Cortex of kidney (tissue), 1 donor: Measurements from ENCODE around the gene BCAS3.
"Not testable (repeated sequence)": the region's sequence is repeated elsewhere in the genome, so short reads cannot be mapped to it uniquely, and the experiment has no call there.

Experiments
- DNase-seq: peaks from one replicate; lab custom pipeline; 2025; lab: John Stamatoyannopoulos, UW

Gene BCAS3

DNA sequence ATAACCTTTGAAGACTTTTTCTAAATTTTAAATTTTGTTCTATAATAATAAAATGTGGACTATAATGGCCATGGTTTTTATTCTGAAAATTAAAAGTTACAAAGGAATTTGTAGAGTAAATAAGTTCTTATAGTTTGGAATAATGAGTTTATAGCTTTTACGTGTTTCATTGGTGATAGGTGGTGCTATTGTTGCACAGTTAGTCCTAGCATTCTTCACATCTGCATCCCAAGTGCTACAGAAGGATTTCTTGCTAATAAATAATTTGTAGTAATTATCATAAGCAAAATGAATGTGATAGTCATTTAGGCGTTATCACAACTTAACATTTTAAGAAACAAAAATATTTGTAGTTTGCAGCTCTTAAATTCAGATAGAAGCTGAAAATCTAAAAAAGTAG lies 67.9 kb downstream of the BCAS3 start:
- DNase-seq, result no peak

DNA sequence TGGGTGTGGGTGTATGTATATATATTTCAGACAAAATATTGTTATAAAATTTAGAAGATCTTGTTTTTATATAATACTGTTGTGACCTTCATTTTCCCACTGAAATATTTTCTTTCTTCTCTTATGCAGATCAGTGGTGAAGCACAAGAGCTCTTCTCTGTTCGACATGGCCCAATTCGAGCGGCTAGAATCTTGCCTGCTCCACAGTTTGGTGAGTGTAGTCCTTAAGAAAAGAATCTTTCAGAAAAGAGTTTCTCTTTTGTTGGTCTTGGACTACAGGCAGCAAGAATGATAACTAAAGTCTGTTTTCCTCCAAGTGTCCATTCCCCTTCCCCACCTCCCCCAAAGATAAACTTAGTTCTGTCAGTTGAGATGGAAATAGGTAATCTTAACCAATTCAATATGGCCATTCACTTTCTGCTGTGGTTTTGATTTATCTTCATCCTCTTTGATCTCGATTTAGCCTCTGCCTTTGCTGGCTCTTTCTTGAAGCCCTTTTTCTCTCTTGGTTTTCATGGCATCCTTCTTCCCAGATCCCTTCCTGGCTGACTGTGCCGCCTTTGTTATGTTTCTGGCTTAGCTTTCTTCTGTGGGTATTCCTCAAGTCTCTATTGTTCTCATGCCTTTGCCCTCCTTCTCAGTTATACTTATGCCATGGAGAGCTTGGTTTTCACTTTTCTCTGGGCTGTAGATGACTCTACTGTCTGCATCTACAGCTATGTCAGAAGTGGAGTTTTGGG lies 69.6 kb downstream of the BCAS3 start:
- DNase-seq, result no peak

DNA sequence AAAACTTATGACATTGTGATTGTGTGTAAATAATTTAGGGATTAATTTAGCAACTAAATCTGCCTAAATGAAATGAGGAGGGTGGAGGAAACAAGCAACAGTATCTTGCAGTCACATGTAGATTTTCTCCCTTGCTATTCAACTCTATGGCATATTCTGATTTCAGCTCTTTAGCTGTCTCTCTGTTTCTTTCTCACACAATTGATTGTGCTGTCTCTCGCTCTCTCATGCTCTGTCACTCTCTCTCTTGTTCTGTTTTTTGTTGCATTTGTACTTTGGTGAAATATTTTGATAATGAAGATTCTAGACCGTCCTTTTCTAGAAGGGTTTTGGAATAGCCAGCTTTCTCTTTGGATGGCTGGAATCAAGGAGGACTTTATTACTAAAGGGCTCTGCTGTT lies 70.6 kb downstream of the BCAS3 start:
- DNase-seq, result no peak

DNA sequence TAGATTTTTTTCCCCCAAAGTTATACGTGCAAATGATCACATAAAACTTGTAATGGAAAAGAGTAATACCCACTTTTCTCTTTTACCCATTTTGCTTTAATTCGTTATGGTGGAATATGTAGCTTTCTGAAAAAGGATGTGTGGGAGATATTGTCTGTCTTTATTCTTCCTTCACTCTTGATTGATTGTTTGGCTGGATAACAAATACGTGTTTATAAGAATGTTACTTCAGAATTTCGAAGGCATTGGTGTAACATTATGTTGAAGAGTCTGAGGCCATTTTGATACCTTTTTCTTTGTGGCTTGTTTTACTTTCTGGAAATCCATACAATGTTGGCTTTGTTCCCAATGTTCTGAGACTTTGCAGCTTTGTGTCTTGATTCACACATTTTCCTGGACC lies 71.4 kb downstream of the BCAS3 start:
- DNase-seq, result no peak

DNA sequence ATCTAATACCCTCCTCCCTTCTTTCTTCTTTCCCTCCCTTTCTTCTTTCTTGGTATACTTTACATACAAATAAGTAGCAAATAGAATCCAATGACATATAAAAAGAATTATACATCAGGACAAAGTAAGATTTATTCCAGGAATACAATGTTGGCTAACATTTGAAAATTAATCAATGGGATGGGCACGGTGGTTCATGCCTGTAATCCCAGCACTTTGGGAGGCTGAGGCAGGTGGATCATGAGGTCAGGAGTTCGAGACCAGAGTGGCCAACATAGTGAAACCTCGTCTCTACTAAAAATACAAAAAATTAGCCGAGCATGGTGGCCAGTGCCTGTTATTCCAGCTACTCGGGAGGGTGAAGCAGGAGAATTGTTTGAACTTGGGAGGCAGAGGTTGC lies 72.1 kb downstream of the BCAS3 start:
- no peak for DNase-seq

DNA sequence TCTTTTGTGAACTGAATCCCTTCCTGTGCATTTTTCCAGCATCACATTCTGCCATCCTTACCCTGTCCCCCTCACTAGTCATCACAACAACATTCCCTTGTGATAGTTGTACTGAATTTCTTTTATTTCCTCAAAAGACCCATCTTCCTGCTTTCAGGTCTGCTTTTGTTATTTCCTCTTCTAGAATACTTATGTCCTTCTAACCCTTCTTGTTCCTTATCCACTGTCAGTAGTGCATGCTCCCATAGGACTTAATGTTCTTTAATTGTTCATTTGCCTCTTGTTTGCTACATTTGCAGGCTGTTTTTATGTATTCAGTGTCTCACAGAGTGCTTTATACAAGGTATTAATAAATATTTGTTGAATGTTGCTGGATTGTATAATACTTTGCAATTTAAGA lies 73.0 kb downstream of the BCAS3 start:
- DNase-seq, result no peak

DNA sequence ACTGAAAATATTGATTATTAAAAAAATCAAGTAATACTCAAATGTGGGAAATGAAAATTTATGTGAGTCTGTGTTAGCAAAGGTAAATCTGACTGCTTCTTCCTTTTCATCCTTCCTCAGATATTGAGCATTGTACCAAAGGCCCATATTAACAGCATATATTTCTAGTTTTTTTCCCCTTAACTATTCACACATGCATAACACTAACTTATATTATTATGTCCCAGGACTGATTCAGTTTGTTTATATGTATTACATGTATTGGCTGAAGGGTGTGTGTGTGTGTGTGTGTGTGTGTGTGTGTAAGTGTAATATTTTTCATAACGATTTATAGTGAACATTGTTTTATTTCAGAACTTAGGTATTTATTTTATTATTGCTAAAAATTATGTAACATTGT lies 74.2 kb downstream of the BCAS3 start:
- no peak for DNase-seq

DNA sequence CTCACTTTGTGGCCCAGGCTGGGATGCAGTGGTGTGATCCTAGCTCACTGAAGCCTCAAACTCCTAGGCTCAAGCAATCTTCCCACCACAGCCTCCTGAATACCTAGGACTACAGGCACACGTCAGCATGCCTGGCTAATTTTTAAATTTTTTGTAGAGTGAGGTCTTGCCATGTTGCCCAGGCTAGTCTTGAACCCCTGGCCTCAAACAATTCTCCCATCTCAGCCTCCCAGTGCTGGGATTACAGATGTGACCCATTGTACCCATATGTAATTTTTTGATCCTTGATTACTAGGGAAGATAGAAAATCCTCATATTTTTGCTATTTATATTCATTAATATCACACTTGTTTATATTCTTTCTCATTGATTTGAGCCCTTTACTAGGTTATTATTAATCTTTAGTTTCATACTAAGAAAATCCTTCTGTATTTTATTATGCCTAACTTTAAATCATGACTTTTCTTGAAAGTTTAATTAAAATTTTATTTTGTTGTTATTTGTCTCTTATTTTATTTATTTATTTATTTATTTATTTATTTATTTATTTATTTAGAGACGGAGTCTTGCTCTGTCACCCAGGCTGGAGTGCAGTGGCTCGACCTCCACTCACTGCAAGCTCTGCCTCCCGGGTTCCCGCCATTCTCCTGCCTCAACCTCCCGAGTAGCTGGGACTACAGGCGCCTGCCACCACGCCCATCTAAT lies 75.4 kb downstream of the BCAS3 start:
- no peak for DNase-seq

DNA sequence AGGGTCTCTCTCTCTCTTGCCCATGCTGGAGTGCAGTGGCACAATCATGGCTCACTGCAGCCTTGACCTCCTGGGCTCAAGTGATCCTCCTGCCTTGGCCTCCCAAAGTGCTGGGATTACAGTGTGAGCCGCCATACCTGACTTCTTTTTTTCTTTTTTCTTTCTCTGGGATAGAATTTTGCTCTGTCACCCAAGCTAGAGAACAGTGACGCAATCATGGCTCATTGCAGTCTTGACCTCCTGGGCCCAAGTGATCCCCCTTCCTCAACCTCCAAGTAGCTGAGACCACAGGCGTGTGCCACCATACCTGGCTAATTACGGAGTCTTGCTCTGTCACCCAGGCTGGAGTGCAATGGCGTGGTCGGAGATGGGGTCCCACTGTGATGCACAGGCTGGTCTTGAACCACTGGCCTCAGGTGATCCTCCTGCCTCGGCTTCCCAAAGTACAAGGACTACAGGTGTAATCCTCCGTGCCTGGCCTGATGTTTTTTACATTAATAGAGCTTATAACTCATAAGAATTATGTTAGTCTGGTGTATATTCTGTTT lies 76.5 kb downstream of the BCAS3 start:
- DNase-seq, result no peak

DNA sequence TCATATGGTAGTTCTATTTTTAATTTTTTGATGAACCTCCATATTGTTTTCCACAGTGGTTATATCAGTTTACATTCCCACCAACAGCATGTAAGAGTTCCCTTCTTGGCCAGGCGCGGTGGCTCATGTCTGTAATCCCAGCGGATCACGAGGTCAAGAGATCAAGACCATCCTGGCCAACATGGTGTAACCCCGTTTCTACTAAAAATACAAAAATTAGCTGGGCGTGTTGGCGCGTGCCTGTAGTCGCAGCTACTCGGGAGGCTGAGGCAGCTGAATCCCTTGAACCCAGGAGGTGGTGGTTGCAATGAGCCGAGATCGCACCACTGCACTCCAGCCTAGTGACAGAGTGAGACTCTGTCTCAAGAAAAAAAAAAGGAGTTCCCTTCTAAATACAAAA lies 79.1 kb downstream of the BCAS3 start:
- DNase-seq, result not testable (repeated sequence)

DNA sequence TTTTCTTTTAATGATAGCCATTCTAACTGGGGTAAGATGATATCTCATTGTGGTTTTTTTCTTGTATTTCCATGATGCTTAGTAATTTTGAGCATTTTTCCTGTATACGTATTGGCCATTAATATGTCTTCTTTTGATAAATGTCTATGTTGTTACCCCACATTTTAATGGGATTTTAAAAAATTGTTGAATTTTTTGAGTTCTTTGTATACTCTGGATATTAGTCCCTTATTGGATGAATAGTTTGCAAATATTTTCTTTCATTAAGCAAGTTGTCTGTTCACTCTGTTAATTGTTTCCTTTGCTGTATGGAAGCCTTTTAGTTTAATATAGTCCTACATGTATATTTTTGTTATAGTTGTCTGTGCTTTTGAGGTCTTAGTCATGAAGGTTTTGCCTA lies 79.8 kb downstream of the BCAS3 start:
- DNase-seq, result no peak

DNA sequence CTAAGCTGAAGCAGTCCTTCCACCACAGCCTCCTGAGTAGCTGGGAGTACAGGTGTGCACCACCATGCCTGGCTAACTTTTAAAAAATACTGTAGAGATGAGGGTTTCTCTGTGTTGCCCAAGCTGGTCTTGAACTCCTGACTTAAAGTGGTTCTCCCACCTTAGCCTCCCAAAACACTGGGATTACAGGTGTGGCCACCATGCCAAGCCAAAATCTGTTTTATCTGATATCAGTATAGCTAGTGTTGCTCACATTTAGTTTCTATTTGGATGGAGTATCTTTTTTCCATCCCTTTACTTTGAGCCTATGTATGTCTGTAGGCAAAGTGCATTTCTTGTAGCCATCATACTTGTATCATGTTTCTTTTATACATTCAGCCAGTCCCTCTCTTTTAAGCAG lies 82.1 kb downstream of the BCAS3 start:
- DNase-seq, result no peak

DNA sequence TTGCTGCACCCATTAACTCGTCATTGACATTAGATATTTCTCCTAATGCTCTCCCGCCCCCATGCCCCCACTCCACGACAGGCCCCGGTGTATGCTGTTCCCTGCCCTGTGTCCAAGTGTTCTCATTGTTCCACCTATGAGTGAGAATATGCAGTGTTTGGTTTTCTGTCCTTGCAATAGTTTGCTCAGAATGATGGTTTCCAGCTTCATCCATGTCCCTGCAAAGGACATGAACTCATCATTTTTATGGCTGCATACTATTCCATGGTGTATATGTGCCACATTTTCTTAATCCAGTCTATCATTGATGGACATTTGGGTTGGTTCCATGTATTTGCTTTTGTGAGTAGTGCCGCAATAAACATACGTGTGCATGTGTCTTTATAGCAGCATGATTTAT lies 83.7 kb downstream of the BCAS3 start:
- not testable (repeated sequence) for DNase-seq

DNA sequence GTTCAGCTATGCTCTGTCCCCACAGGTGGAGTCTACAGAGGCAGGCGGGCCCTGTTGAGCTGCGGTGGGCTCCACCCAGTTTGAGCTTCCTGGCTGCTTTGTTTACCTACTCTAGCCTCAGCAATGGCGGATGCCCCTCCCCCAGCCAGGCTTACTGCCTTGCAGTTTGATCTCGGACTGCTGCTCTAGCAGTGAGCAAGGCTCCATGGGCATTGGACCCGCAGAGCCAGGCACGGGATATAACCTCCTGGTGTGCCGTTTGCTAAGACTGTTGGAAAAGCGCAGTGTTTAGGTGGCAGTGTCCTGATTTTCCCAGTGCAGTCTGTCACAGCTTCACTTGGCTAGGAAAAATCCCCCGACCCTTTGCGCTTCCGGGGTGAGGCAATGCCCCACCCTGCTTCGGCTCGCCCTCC lies 89.1 kb downstream of the BCAS3 start:
- no peak for DNase-seq

DNA sequence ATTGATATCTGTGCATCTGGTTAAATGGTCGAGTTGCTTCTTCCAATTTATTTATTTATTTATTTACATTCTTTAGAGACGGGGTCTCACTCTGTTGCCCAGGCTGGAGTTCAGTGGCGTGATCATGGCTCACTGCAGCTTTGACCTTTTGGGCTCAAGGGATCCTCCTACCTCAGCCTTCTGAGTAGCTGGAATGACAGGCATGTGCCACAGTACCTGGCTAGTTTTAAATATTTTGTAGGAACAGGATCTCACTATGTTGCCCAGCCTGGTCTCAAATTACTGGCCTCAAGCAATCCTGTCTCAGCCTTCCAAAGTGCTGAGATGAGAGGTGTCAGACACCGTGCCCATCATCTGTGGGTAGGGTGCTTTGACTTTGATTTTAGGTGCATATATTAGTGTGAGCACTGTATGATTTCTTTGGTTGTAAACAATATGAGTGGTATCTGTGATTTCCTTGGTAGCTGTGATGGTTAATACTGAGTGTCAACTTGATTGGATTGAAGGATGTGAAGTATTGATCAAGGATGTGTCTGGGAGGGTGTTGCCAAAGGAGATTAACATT lies 90.2 kb downstream of the BCAS3 start:
- DNase-seq, result no peak

DNA sequence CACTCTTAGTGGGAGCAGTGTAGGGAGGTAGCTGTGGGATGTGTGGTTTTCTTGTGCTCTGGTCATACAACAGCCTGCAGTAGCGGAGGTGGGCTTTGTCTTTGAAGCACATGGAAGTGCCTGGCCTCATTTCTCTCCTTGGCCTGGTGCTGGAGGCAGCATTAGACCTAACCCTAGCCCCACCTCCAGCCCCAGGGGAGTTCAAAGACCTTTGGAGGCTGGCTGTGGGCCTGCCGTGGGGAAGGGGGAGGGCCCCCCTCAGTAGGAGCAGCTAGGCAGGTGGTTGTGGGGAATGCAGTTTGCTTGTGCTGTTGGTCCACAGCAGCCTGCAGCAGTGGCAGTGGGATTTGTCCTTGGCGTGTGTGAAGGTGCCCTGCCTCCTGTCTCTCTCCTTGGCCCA lies 91.7 kb downstream of the BCAS3 start:
- DNase-seq, result no peak

DNA sequence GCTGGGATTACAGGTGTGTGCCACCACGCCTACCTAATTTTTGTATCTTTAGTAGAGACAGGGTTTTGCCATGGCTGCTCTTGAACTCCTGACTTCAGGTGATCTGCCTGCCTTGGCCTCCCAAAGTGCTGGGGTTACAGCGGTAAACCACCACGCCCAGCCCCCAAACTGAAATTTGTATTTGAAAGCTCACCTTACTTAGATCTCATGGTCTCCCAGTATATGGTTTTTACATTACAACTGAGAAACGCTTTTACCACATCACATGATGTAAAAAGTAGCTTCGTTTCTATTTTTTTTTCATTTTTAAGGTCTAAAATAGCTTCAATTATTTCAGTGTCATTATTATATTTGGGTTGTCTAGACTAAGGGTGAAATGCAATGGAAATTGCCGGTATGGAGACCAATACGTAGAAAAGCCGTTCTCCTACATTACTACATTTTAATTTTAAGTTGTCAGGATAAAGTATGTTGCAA lies 93.3 kb downstream of the BCAS3 start:
- no peak for DNase-seq

DNA sequence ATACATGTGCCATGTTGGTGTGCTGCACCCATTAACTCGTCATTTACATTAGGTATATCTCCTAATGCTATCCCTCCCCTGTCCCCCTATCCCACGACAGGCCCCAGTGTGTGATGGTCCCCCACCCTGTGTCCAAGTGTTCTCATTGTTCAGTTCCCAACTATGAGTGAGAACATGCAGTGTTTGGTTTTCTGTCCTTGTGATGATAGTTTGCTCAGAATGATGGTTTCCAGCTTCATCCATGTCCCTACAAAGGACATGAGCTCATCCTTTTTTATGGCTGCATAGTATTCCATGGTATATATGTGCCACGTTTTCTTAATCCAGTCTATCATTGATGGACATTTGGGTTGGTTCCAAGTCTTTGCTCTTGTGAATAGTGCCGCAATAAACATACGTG lies 94.0 kb downstream of the BCAS3 start:
- not testable (repeated sequence) for DNase-seq

DNA sequence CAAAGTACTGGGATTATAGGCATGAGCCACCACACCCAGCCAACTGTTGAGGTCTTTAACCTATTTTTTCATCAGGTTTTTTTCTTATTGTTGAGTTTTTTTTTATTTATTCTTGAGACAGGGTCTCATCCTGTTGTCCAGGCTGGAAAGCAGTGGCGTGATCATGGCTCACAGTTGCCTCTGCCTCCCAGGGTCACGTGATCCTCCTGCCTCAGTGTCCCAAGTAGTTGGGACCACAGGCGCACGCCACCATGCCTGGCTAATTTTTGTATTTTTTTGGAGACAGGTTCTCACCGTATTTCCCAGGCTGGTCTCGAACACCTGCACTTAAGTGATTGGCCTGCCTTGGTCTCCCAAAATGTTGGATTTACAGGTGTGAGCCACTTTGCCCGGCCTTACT lies 95.9 kb downstream of the BCAS3 start:
- DNase-seq, result no peak

DNA sequence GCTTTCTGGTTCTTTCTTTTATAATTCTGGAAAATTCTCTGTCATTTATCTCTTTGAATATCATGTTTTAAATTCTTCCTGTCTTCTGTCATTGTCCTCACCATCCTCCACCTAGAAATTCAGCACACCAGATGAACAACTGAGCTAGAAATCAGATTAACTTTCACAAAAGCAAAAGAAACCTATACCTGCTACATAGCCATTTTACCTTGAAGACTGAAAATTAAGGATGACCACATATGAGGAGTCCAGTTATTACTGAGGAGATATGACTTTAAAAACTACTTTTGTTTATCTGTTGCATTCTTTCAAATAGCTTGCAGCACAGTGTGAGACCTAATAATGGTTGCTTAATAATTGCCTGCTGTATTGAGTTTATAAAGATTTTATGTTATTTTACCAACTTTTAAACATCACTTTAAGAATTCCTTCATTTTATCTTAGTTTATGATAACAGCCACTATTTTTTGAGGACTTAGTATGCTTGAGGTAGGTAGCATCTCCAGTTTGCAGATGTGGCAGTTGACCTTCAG lies 104.3 kb downstream of the BCAS3 start:
- DNase-seq, result no peak

DNA sequence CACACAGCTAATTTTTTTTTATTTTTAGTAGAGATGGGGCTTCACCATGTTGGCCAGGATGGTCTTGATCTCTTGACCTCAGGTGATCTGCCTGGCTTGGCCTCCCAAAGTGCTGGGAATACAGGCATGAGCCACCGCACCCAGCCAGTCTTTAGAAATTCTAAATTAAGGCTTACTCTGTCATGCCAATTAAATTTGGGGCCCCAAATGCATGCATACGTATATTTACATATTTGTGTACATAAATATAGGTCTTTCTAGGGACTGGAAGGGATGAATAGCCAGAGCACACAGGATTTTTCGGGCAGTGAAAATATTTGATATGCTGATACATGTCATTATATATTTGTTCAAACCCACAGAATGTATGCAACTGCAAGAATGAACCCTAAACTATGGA lies 105.1 kb downstream of the BCAS3 start:
- DNase-seq, result no peak

DNA sequence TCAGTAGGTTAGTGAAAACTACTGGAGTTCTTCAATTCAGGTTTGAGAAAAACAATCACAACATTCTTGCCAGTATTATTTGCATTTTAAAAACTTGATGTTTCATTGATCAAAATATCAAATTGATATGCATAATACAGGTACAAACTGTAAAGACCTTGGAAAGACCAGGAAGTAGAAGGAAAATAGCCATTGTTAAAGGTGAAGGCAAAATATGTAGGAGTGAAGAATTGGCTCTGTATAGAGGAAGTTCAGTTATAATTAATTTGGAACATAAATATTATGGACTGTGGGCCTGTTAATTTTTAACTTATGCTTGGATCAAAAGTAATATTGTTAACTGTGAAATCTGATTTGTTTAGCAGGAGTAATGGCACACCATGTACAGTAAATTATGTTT lies 112.6 kb downstream of the BCAS3 start:
- no peak for DNase-seq
